UCSD-AML1 (cell line): ENCODE measurements around the gene STAB2.
"Not testable (repeated sequence)": the region's sequence is repeated elsewhere in the genome, so short reads cannot be mapped to it uniquely, and the experiment has no call there.

ENCODE experiments used
- DNase-seq: peaks from one replicate; lab custom pipeline; 2025; ENCODE audit not compliant: unreplicated experiment; lab: John Stamatoyannopoulos, UW

STAB2 gene

GRCh38 chr12:103652808-103653207, 65.7 kb downstream of the STAB2 start:
- DNase-seq: no peak

GRCh38 chr12:103653568-103654173, 66.6 kb downstream of the STAB2 start:
- DNase-seq: not testable (repeated sequence)

GRCh38 chr12:103654816-103655215, 67.7 kb downstream of the STAB2 start:
- DNase-seq: no peak

- DNase-seq: no peak
Measured at GRCh38 chr12:103656291-103656690, 69.2 kb downstream of the STAB2 start.

GRCh38 chr12:103657331-103657730, 70.3 kb downstream of the STAB2 start:
- no peak for DNase-seq

- no peak for DNase-seq
Measured at GRCh38 chr12:103664626-103665025, 77.6 kb downstream of the STAB2 start.

GRCh38 chr12:103665971-103666370, 78.9 kb downstream of the STAB2 start:
- DNase-seq: no peak

- DNase-seq: no peak
Measured at GRCh38 chr12:103667125-103667524, 80.1 kb downstream of the STAB2 start.

- no peak for DNase-seq
Measured at GRCh38 chr12:103668520-103668919, 81.4 kb downstream of the STAB2 start.

GRCh38 chr12:103671367-103671766, 84.3 kb downstream of the STAB2 start:
- DNase-seq: no peak

GRCh38 chr12:103672401-103673119, 85.5 kb downstream of the STAB2 start:
- DNase-seq: no peak

GRCh38 chr12:103673487-103673886, 86.4 kb downstream of the STAB2 start:
- DNase-seq: no peak

GRCh38 chr12:103673891-103674375, 86.9 kb downstream of the STAB2 start:
- DNase-seq: no peak

- no peak for DNase-seq
Measured at GRCh38 chr12:103676893-103677292, 89.8 kb downstream of the STAB2 start.

GRCh38 chr12:103677341-103677740, 90.3 kb downstream of the STAB2 start:
- no peak for DNase-seq

GRCh38 chr12:103677905-103678304, 90.8 kb downstream of the STAB2 start:
- no peak for DNase-seq

GRCh38 chr12:103679421-103680170, 92.5 kb downstream of the STAB2 start:
- no peak for DNase-seq

GRCh38 chr12:103680591-103681141, 93.6 kb downstream of the STAB2 start:
- no peak for DNase-seq

- no peak for DNase-seq
Measured at GRCh38 chr12:103686026-103686425, 99.0 kb downstream of the STAB2 start.

- no peak for DNase-seq
Measured at GRCh38 chr12:103687253-103687652, 100.2 kb downstream of the STAB2 start.

GRCh38 chr12:103688376-103689063, 101.4 kb downstream of the STAB2 start:
- no peak for DNase-seq
